Germinal center (tissue), 1 donor: Measurements from ENCODE around the gene CEP72.
"Not testable (repeated sequence)": the region's sequence is repeated elsewhere in the genome, so short reads cannot be mapped to it uniquely, and the experiment has no call there.

Experiments used
- DNase-seq: peaks from one replicate; pipeline ENCODE4 v3.0.0; 2012; ENCODE audit warnings: mixed read lengths, low spot score

The CEP72 gene

GRCh38 chr5:598564-598890, 13.6 kb upstream of the CEP72 start:
- DNase-seq, result no peak

DNA sequence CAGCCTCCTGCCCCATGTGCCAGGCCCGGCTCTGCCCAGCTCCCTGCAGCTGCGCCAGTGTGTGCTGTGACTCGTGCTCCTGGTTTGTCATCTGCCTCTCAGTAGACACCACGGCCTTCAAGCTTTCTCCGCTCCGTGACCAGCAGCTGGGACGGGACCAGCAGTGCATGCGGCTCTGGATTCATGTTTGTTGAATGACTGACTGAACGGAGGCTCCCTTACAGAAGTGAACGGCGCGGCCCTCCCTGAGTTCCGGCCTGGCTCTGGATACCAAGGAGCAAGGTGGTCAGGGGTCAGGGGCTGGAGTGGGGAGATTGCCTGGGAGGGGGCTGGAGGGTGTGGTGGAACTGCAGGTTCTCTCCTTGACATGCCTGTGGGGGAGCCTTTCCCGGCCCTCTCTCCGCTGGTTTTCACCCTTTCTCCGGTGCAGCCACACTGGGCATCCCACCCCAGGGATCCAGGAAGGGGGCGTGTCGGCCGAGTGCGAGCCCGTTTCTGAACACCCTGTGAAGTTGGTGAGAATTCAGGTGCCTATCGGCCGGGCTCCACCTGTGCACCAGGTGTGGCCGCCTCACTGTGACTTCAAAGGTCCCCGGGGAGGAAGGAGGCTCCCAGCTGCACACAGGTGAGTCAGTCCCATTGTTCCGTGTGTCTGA, 11.1 kb upstream of the CEP72 start:
- no peak for DNase-seq

DNA sequence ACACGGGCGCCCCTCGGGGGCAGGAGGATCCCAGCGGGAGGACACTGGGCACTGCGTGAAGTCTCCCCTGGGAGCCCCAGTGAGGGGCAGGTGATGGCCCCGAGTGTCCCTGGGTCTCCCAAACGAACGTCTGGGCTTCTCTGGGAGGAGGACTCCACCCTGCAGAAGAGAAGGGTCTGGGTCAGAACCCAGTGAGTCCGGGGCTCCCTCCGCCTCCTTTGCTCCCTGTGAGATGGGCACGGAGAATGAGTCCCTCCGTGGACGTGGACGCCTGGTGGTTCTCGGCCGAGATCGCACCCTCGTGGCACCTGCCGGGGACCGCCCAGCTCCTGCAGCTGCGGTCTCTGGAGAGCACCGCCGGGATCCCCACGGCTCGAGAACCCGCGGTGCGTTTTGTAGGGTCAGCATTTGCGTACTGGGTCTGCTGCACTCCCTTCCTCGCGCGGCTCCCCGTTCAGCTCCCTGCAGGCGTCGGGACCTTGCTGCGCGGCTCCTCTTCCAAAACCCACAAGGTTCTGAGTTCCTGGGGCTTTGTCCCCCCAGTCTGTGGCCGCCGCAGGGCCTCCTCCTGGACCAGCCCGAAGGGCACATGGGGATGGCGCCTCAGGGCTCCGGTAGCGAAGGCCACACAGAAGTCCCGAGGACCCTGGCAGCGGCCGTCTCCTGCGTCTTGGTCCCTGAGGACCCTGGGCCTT, 10.2 kb upstream of the CEP72 start:
- no peak for DNase-seq

- DNase-seq, result no peak
These were observed 9.6 kb upstream of the CEP72 start for GRCh38 chr5:602466-603035.

DNA sequence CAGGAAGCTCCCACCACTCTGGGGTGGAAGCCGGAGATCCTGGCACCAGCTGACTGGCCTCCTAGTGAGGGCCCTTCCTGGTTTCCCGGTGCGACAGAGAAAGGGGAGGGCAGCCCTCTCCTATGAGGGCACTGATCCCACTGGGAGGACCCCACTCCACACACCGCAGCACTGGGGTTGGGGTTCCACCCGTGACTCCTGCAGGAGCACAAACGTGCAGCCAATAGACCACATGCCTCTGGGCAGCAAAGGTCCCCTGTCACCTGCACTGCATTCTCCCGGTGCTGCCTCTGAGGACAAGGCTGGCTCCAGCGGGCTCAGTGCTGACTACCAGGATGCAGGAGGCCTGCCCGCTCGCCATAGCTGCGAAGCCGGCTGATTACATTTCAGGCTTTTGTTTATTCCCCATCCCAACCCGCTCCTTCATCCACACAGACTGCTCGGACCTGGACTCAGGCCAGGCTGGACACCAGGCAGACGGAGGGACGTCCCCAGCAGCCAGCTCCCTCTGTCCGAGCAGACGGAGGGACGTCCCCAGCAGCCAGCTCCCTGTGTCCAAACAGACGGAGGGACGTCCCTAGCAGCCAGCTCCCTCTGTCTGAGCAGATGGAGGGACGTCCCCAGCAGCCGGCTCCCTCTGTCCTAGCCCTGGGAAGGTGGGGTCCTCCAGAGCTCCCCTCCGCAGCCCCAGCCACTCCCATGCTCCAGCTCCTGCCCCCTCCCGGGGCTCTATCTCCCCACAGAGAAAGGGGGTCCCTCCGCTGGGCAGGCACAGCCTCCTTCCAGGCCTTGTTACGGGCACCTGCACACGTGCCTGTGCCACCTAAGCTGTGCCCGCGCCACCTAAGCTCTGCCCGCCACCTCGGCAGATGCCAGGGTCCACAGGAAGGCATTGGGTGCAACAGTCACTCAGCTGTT, 8.8 kb upstream of the CEP72 start:
- DNase-seq, result no peak

DNA sequence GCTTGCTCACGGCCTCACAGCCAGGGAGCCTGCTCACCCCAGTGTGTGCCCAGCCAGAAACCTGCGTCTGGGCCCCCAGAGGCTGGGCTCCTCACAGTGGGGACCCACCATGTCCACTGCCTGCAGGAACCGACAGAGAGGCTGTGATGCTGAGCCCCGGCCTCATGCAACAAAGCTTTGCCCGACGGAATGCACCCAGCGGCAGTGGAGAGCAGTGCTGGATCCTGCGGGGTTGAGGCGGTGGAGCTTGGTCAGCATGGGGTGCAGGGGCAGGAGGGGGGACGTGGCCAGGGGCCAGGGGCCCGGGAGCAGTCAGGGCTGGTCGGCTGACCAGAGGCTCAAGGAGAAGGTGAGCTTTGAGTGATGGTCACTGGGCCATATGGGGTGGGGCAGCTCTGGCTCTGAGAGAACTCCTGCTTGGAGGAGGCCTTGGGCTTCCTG, 7.7 kb upstream of the CEP72 start:
- DNase-seq, result no peak

DNA sequence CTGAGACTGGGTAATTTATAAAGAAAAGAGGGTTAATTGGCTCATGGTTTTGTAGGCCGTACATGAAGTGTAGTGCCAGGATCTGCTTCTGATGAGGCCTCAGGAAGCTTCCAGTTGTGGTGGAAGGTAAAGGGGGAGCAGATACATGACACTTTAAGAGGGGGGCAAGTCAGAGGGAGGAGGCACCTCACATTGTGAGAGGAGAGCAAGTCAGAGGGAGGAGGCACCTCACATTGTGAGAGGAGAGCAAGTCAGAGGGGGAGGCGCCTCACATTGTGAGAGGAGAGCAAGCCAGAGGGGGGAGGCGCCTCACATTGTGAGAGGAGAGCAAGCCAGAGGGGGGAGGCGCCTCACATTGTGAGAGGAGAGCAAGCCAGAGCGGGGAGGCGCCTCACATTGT, 7.0 kb upstream of the CEP72 start:
- not testable (repeated sequence) for DNase-seq

DNA sequence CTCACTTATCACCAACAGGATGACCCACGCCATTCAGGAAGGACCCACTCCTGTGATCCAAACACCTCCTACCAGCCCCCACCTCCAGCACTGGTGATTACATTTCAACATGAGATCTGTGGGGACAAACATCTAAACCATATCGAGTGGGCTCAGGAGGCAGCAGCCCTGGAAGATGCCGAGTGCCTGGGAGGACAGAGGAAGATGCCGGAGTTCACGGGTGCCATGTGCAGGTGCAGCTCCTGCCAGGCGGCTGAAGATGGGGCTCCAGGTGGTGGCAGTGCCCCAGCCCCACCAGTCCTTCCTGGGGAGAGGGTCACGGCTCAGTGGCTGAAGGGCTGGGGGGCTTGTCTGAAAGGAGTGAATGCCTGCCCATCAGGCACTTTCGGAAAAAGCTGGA, 6.1 kb upstream of the CEP72 start:
- no peak for DNase-seq

DNA sequence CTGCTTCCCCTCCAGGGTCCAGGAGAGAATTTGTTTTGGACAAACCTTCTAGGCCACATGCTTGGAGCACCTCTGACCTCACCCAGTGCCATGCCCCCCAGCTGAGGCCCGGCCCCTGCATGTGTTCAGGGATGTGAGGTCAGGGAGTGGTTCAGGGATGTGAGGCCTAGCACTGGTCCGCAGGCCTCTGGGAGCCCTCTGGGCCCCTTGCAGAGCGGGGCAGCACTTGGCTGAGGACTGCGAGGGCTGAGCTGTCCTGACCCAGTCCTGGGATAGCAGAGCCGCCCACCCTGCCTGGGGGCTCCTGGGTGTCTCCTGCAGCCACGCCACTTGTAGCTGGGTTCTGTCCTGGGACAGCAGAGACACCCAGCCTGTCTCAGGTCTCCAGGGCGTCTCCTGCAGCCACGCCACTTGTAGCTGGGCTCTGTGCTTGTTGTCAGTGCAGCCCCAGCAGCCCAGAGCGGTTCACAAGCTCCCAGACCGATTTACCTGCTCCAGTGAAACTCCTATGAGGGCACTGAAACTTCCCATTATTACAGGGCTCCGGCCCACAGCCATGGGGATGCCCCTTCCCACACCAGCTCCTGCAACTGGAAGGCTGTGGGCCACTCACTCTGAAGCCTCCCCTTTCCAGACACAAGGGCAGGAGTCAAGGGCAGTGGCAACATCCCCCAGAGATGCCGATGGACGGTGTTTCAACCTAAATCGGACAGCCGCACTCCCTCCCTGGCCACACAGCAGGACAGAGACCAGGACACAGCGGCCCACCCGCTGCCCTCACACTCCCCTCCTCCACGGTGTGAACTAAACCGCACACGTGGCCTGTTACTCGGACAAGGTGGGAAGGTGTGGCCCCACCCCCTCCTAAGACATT, 5.4 kb upstream of the CEP72 start:
- DNase-seq, result no peak

DNA sequence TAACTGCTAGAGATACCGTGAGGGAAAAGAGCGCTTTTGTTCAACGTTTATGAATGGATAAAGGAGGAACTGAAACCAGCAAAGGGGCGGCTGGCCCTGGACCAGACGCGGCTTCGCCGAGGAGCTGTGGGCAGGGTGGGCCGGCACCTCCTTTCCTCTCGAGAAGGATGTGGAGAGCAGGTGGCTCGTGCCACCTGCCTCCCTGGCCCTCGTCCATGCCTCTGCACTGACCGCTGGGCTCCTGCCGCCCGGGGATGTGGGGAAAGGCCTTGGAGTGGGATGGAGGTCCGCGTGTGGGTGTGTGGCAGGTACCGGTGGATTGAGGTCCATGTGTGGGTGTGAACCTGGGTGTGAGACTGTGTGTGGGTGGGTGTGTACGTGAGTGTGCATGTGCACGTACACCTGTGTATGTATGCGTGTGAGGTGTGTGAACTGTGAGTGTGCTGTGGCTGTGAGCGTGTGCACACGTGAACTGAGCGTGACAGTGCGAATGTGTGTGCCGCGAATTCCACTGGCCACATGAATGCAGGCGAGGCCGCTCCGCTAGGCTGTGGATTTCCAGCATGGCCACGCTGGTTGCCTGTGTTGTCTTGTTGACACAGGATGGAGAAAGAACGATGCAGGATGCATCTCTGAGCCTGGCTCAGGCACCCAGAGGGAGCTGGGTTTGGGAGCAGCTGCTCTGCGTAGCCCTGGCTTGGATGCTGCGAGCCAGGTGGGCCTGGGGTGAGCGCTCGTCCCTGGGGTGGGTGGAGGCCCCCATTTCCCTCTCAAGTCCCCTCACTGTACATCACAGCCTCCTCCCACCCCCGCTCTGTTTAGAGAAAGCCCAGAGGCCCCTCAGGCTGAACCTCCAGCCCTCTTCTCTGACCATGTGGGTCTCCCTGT, 4.4 kb upstream of the CEP72 start:
- peak; percentile 19 for DNase-seq

DNA sequence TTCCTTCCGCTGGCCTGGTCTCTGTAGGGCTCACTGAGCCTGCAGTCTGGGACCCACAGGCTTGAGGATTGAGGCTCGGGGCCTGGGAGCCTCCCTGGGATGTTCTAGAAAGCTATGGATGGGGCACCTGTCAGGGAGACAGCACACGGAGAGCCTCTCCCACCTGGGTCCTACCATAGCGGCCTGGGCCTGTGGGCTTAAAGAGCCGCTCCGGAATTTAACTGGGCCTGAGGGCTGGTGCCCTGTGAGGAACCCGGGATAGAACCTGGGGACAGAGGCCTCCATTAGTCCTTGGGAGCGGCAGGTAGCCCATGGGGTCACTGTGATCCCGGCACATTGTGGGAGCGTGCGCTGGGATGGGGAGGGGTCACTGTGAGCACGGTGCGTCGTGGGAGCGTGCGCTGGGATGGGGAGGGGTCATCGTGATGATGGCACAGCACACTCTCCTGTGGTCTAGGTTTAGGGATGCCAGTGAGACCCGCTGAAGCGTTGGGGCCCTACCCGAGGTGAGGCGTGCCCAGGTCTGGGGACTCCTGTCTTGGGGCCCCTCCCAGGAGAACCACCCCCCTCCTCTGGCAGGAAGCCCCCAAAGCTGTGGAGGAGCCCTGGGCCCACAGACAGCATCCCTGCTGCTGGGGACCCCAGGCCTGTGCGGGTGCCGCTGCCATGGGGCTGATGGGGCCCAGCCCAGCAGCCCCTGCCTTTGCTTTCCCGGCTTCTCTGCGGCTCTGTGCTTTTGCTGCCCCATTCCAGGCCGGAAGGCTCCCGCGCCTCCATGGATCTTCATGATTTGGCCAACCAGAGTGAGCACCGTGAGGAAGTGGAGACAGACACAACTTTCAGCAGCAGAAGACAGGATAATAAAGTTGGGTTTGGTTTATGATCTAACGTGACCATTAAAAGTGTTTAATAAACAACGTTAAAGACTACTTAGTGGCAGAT, 3.4 kb upstream of the CEP72 start:
- no peak for DNase-seq

- no peak for DNase-seq
These were observed 2.6 kb upstream of the CEP72 start for GRCh38 chr5:609506-609905.

DNA sequence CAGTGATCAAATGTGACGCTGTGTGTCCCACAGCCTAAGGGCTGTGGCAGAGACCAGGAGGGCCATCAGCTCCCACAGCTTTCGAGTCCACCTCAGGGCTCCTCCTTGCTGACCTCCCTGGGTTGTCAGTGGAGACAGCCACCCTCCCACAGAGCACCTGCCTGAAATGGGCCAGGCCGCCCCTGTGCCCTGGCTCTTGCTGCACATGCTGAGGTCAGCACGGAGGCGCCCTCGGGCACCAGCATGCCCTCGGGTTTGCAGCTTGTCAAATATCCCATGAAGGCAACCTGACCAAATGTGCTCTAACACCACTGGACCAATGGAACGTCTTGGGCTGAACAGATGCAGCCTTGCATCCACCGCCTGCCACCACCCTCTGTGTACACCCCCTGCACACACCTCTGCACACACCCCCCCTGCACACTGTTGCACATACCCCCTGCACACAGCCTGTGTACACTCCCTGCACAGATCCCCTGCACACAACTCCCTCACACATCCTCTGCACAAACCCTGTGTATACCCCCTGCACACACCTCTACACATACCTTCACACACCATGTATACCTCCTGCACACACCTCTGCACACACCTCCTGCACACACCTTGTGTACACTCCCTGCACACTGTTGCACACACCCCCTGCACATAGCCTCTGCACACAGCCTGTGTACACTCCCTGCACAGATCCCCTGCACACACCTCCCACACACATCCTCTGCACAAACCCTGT, 2.0 kb upstream of the CEP72 start:
- DNase-seq, result no peak

DNA sequence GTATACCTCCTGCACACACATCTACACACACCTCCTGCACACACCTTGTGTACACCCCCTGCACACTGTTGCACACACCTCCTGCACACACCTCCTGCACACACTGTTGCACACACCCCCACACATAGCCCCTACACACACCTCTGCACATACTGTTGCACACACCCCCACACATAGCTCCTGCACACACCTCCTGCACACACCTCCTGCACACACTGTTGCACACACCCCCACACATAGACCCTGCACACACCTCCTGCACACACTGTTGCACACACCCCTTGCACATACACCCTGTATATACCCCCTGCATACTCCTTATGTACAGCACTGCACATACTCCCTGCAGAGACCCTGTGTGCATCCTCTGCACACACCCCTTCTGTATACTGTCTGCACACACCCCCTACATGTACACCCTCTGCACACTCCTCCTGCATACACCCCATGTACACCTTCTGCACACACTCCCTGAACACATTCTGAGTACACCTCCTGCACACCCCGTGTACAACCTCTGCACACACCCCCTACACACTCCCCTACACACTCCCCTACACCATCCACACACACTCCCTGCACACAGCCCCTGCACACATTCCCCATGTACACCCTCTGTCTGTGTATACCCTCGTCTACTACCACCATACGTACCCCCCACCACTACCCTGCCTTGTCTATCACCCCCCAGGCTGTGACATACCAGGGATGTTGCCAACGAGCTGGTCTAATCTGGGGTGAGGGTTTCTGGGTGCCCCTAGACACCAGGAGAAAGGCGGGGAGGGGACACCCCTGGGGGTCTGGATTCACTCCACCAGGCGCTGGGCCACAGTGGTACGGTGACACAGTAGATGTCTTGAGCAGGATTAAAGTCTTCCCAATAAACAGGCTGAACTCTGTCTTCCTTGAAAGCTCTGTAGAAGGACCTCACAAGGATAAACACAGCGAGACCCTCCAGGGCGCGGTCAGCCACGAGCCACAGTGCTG, 1.1 kb upstream of the CEP72 start:
- DNase-seq, result no peak

- no peak for DNase-seq
These were observed 621 bp downstream of the CEP72 start for GRCh38 chr5:612498-613424.

DNA sequence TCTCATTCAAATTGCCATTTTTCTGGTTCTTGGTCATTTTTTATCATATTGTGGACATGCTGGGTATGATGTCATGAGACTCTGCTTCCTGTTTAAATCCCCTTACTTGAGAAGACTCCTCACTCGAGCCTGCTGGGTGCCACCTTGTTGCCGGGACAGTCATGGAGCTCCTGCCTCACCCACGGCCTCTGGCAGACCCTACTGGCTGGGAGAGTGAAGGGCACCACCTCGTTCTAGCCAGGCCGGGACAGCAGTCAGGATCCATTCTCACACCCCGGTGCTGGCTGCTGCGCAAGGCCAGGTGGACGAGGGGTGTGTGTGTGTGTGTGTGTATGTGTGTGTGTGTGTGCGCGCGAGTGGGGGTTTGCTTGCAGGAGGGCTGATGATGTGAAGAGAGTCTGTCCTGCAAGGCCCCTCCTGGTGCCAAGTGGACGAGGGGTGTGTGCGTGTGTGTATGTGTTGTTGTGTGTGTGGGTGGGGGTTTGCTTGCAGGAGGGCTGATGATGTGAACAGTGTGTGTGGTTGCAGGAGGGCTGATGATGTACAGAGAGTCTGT, 4.4 kb downstream of the CEP72 start:
- DNase-seq, result no peak
